CD4-positive, alpha-beta memory T cell (primary cell): ENCODE measurements around the gene ATP6V1E1. TPM values are rescaled to one million over a fixed set of nuclear protein-coding genes. Genes with fewer than 3 reads are reported as not detected.
"Not testable (repeated sequence)": the region's sequence is repeated elsewhere in the genome, so short reads cannot be mapped to it uniquely, and the experiment has no call there.

Experiments used
- CTCF ChIA-PET: fragments of 350-600 bp; sonication (Branson Sonifier 250); formaldehyde crosslinking; loops from one replicate; lab custom pipeline; 2021; ENCODE audit warnings: inconsistent platforms; ENCODE audit not compliant: partially characterized antibody; lab: Charles Lee
- POLR2A ChIA-PET: fragments of 350-600 bp; sonication (Branson Sonifier 250); formaldehyde crosslinking; loops from one replicate; lab custom pipeline; 2021; ENCODE audit not compliant: partially characterized antibody; lab: Charles Lee
- DNase-seq, 5 donors: peaks; one replicate each; pipeline versions ENCODE4 v3.0.0 to v3.0.0-alpha.2; 2020 to 2022; ENCODE audit warnings: mixed read lengths in 1 of 5
- H3K27ac ChIP-seq: one replicate; pipeline ENCODE4 v1.7.0; 2013; ENCODE audit warnings: low read depth, low read length
- H3K27me3 ChIP-seq: 2 replicates; pipeline ENCODE4 v1.7.0; 2013; ENCODE audit warnings: mild to moderate bottlenecking, low read length, moderate library complexity; ENCODE audit not compliant: insufficient read depth
- H3K36me3 ChIP-seq: 2 replicates; pipeline ENCODE4 v1.7.0; 2013; ENCODE audit warnings: mild to moderate bottlenecking, low read length, moderate library complexity; ENCODE audit not compliant: insufficient read depth
- H3K4me1 ChIP-seq: 2 replicates; pipeline ENCODE4 v1.7.0; 2013; ENCODE audit warnings: mild to moderate bottlenecking, low read length, moderate library complexity; ENCODE audit not compliant: insufficient read depth
- H3K4me3 ChIP-seq, 2 donors: one replicate each; pipeline ENCODE4 v1.7.0; 2013; ENCODE audit warnings: low read length in 2 of 2, mild to moderate bottlenecking in 1 of 2
- H3K9me3 ChIP-seq, 2 donors: one replicate each; pipeline ENCODE4 v1.7.0; 2013; ENCODE audit warnings: low read length in 2 of 2, control low read depth in 1 of 2; ENCODE audit not compliant: control insufficient read depth in 1 of 2
- H3K27ac Mint-ChIP-seq, 7 donors: one replicate each; pipeline ENCODE4 v1.8.0; 2020 to 2021; ENCODE audit warnings: mixed read lengths in 7 of 7, mild to moderate bottlenecking in 6 of 7, inconsistent platforms in 3 of 7, moderate library complexity in 3 of 7
- H3K27me3 Mint-ChIP-seq, 2 donors: one replicate each; pipeline ENCODE4 v1.8.0; 2020 to 2021; ENCODE audit warnings: mixed read lengths in 2 of 2
- H3K36me3 Mint-ChIP-seq, 2 donors: one replicate each; pipeline ENCODE4 v1.8.0; 2020 to 2021; ENCODE audit warnings: mixed read lengths in 2 of 2, inconsistent platforms in 1 of 2, mild to moderate bottlenecking in 1 of 2
- H3K4me1 Mint-ChIP-seq, 4 donors: one replicate each; pipeline ENCODE4 v1.8.0; 2020 to 2021; ENCODE audit warnings: mixed read lengths in 4 of 4, mild to moderate bottlenecking in 1 of 4
- H3K4me3 Mint-ChIP-seq, 8 donors: one replicate each; pipeline ENCODE4 v1.8.0; 2020 to 2021; ENCODE audit warnings: mixed read lengths in 8 of 8, mild to moderate bottlenecking in 7 of 8, moderate library complexity in 6 of 8, inconsistent platforms in 3 of 8
- H3K9me3 Mint-ChIP-seq, 8 donors: one replicate each; pipeline ENCODE4 v1.8.0; 2020 to 2021; ENCODE audit warnings: mixed read lengths in 8 of 8, mild to moderate bottlenecking in 5 of 8, inconsistent platforms in 3 of 8, moderate library complexity in 1 of 8
- intact Hi-C: fragments of 100-400 bp; cut with micrococcal nuclease; formaldehyde crosslinking; loops from one replicate; pipeline ENCODE4 v1.15.1; 2023
- polyA plus RNA-seq, 2 donors: library from polyadenylated mRNA; unstranded; fragments of 300-500 nt; fragmentation: Illumina TruSeq; gene quantifications; one replicate each; pipeline ENCODE4 v1.2.3, GENCODE V29; 2021
- total RNA-seq, 2 experiments: library from RNA; stranded (reverse); gene quantifications; one replicate each; pipeline ENCODE4 v1.2.3, GENCODE V29; 2021

Gene ATP6V1E1
- total and polyA plus RNA-seq, 4 experiments from 2014 or later = 88.0 to 130 (median 107) TPM

GRCh38 chr22:17576470-17576869, 52.1 kb downstream of the ATP6V1E1 start:
- Mint-ChIP-seq H3K27ac (no peak overlapping the region), H3K36me3 (no peaks in the 10 kb centered on the region), H3K4me3 (no peak overlapping the region), H3K9me3 (no peaks in the 10 kb centered on the region), H3K27me3 (peaks cover 0 to 7% of the 10 kb centered on the region in 2 donors), H3K4me1 (no peaks in the 10 kb centered on the region)
- no peak for DNase-seq
- ChIA-PET POLR2A (no interaction called here), CTCF (no interaction called here)
- intact Hi-C loops = no loop called here
- no peaks in the 10 kb centered on the region for H3K36me3 ChIP-seq
- no peaks in the 10 kb centered on the region for H3K4me1 ChIP-seq
- H3K27ac ChIP-seq = no peak overlapping the region
- H3K9me3 ChIP-seq = no peaks in the 10 kb centered on the region
- H3K4me3 ChIP-seq = no peak overlapping the region
- no peaks in the 10 kb centered on the region for H3K27me3 ChIP-seq

GRCh38 chr22:17575681-17576080, 52.9 kb downstream of the ATP6V1E1 start:
- no peaks in the 10 kb centered on the region for H3K36me3 Mint-ChIP-seq
- CTCF ChIA-PET = no interaction called here
- intact Hi-C loops = no loop called here
- Histone ChIP-seq H3K27ac (no peak overlapping the region), H3K27me3 (no peaks in the 10 kb centered on the region), H3K9me3 (no peaks in the 10 kb centered on the region), H3K4me1 (no peaks in the 10 kb centered on the region), H3K36me3 (no peaks in the 10 kb centered on the region), H3K4me3 (no peak overlapping the region)
- H3K27me3 Mint-ChIP-seq = peaks cover 2 to 7% of the 10 kb centered on the region in 2 donors
- no peak overlapping the region for H3K27ac Mint-ChIP-seq
- H3K9me3 Mint-ChIP-seq = no peaks in the 10 kb centered on the region
- no peaks in the 10 kb centered on the region for H3K4me1 Mint-ChIP-seq
- DNase-seq = no peak
- POLR2A ChIA-PET = no interaction called here
- no peak overlapping the region for H3K4me3 Mint-ChIP-seq

- Histone ChIP-seq H3K9me3 (no peaks in the 10 kb centered on the region), H3K4me1 (no peaks in the 10 kb centered on the region), H3K27me3 (no peaks in the 10 kb centered on the region), H3K36me3 (no peaks in the 10 kb centered on the region), H3K4me3 (no peak overlapping the region), H3K27ac (no peak overlapping the region)
- intact Hi-C loops = no loop called here
- H3K4me3 Mint-ChIP-seq = no peak overlapping the region
- no peaks in the 10 kb centered on the region for H3K4me1 Mint-ChIP-seq
- ChIA-PET POLR2A (no interaction called here), CTCF (no interaction called here)
- no peak for DNase-seq
- H3K27me3 Mint-ChIP-seq = peaks cover 4 to 7% of the 10 kb centered on the region in 2 donors
- H3K27ac Mint-ChIP-seq = no peak overlapping the region
- H3K9me3 Mint-ChIP-seq = no peaks in the 10 kb centered on the region
- H3K36me3 Mint-ChIP-seq = no peaks in the 10 kb centered on the region
These were observed 53.4 kb downstream of the ATP6V1E1 start for GRCh38 chr22:17575151-17575550.

- intact Hi-C loops = no loop called here
- no peaks in the 10 kb centered on the region for H3K36me3 Mint-ChIP-seq
- H3K4me3 ChIP-seq = no peak overlapping the region
- H3K9me3 Mint-ChIP-seq = no peaks in the 10 kb centered on the region
- no peak overlapping the region for H3K4me3 Mint-ChIP-seq
- no peak for DNase-seq
- H3K4me1 Mint-ChIP-seq = no peaks in the 10 kb centered on the region
- H3K27me3 Mint-ChIP-seq = peaks cover 7 to 9% of the 10 kb centered on the region in 2 donors
- no peaks in the 10 kb centered on the region for H3K27me3 ChIP-seq
- no peaks in the 10 kb centered on the region for H3K36me3 ChIP-seq
- no peak overlapping the region for H3K27ac Mint-ChIP-seq
- CTCF ChIA-PET = no interaction called here
- POLR2A ChIA-PET = no interaction called here
- no peaks in the 10 kb centered on the region for H3K4me1 ChIP-seq
- no peaks in the 10 kb centered on the region for H3K9me3 ChIP-seq
- no peak overlapping the region for H3K27ac ChIP-seq
These were observed 57.5 kb downstream of the ATP6V1E1 start for GRCh38 chr22:17570851-17571631.

- no peak overlapping the region for H3K4me3 Mint-ChIP-seq
- H3K36me3 ChIP-seq = no peaks in the 10 kb centered on the region
- no peaks in the 10 kb centered on the region for H3K36me3 Mint-ChIP-seq
- no peaks in the 10 kb centered on the region for H3K4me1 ChIP-seq
- no peak for DNase-seq
- H3K27me3 Mint-ChIP-seq = peaks cover 4 to 11% of the 10 kb centered on the region in 2 donors
- H3K9me3 ChIP-seq = no peaks in the 10 kb centered on the region
- POLR2A ChIA-PET = no interaction called here
- no peak overlapping the region for H3K27ac ChIP-seq
- intact Hi-C loops = no loop called here
- no peaks in the 10 kb centered on the region for H3K4me1 Mint-ChIP-seq
- no peaks in the 10 kb centered on the region for H3K27me3 ChIP-seq
- H3K27ac Mint-ChIP-seq = no peak overlapping the region
- H3K4me3 ChIP-seq = no peak overlapping the region
- H3K9me3 Mint-ChIP-seq = no peaks in the 10 kb centered on the region
- CTCF ChIA-PET = no interaction called here
These were observed 58.5 kb downstream of the ATP6V1E1 start for GRCh38 chr22:17569971-17570511.

- H3K4me3 Mint-ChIP-seq = no peak overlapping the region
- peaks cover 4 to 12% of the 10 kb centered on the region in 2 donors for H3K27me3 Mint-ChIP-seq
- intact Hi-C loops = no loop called here
- H3K9me3 ChIP-seq = no peaks in the 10 kb centered on the region
- no peak for DNase-seq
- CTCF ChIA-PET = no interaction called here
- no peaks in the 10 kb centered on the region for H3K36me3 ChIP-seq
- H3K4me1 Mint-ChIP-seq = no peaks in the 10 kb centered on the region
- H3K27ac Mint-ChIP-seq = no peak overlapping the region
- no peaks in the 10 kb centered on the region for H3K4me1 ChIP-seq
- H3K36me3 Mint-ChIP-seq = no peaks in the 10 kb centered on the region
- no peaks in the 10 kb centered on the region for H3K27me3 ChIP-seq
- H3K9me3 Mint-ChIP-seq = peaks cover 0 to 1% (median 0%) of the 10 kb centered on the region in 8 donors
- H3K4me3 ChIP-seq = no peak overlapping the region
- no peak overlapping the region for H3K27ac ChIP-seq
- POLR2A ChIA-PET = no interaction called here
These were observed 61.8 kb downstream of the ATP6V1E1 start for GRCh38 chr22:17566776-17567175.

- H3K27me3 ChIP-seq, H3K4me3 Mint-ChIP-seq, POLR2A ChIA-PET, H3K9me3 ChIP-seq, H3K36me3 Mint-ChIP-seq, CTCF ChIA-PET, intact Hi-C loops, H3K4me3 ChIP-seq, H3K27ac ChIP-seq, DNase-seq, H3K36me3 ChIP-seq, H3K9me3 Mint-ChIP-seq, H3K4me1 ChIP-seq, H3K27ac Mint-ChIP-seq, H3K4me1 Mint-ChIP-seq: not testable (repeated sequence)
- peaks cover 4 to 12% of the 10 kb centered on the region in 2 donors for H3K27me3 Mint-ChIP-seq
These were observed 62.4 kb downstream of the ATP6V1E1 start for GRCh38 chr22:17566016-17566687.
